ENCODE measurements around the gene ICE1. TPM values are rescaled to one million over a fixed set of nuclear protein-coding genes. Genes with fewer than 3 reads are reported as not detected.

The ICE1 gene
- total RNA-seq, 2 donors from 2014 or later: 36.9 to 40.5 TPM

GRCh38 chr5:5422819-5423515, 490 bp downstream of the ICE1 start:
- 1 to 4% methylated on average over 18 to 58 of the region's 58 CpGs for WGBS, 2 experiments (ENCODE audit: insufficient coverage in 1 of 2, insufficient read length in 1 of 2)
- no peak for TF ChIP-seq CTCF (conservative IDR thresholded peaks at IDR 0.05)
- Histone ChIP-seq H3K27me3 (ENCODE audit: control insufficient read depth, insufficient read depth, low read length, poor library complexity, severe bottlenecking) (no peaks in the 10 kb centered on the region), H3K27ac (ENCODE audit: low read depth, low read length) (peak overlapping the region; percentile 100), H3K9ac (ENCODE audit: extremely low read depth, low read length, poor library complexity, severe bottlenecking) (peak overlapping the region; percentile 86), H3K4me1 (ENCODE audit: control insufficient read depth, insufficient read depth, low read length) (peaks cover 9% of the 10 kb centered on the region), H3K9me3 (ENCODE audit: control insufficient read depth, low read length) (no peaks in the 10 kb centered on the region), H3K36me3 (ENCODE audit: control insufficient read depth, insufficient read depth, low read length) (no peaks in the 10 kb centered on the region), H3K4me3 (ENCODE audit: low read length) (peak overlapping the region; percentile 95)
- Mint-ChIP-seq H3K4me1 (peaks cover 26% of the 10 kb centered on the region), H3K36me3 (ENCODE audit: low read depth) (no peaks in the 10 kb centered on the region), H3K27me3 (ENCODE audit: insufficient read depth) (no peaks in the 10 kb centered on the region), H3K9me3 (no peaks in the 10 kb centered on the region), H3K4me3 (no peak overlapping the region), H3K27ac (peak overlapping the region; percentile 98)
- no peak for DNase-seq

GRCh38 chr5:5423586-5423985, 1.1 kb downstream of the ICE1 start:
- 33 to 75% methylated on average over 2 to 7 of the region's 7 CpGs for WGBS, 2 experiments (ENCODE audit: insufficient coverage in 1 of 2, insufficient read length in 1 of 2)
- no peak overlapping the region for H3K27ac Mint-ChIP-seq
- H3K9ac ChIP-seq (ENCODE audit: extremely low read depth, low read length, poor library complexity, severe bottlenecking): peak overlapping the region; percentile 86

GRCh38 chr5:5424736-5425135, 2.3 kb downstream of the ICE1 start:
- no peak for DNase-seq
- Histone ChIP-seq H3K4me3 (ENCODE audit: low read length) (peak overlapping the region; percentile 95), H3K9ac (ENCODE audit: extremely low read depth, low read length, poor library complexity, severe bottlenecking) (no peak overlapping the region), H3K27me3 (ENCODE audit: control insufficient read depth, insufficient read depth, low read length, poor library complexity, severe bottlenecking) (no peaks in the 10 kb centered on the region), H3K9me3 (ENCODE audit: control insufficient read depth, low read length) (no peaks in the 10 kb centered on the region), H3K27ac (ENCODE audit: low read depth, low read length) (no peak overlapping the region), H3K36me3 (ENCODE audit: control insufficient read depth, insufficient read depth, low read length) (no peaks in the 10 kb centered on the region), H3K4me1 (ENCODE audit: control insufficient read depth, insufficient read depth, low read length) (peaks cover 13% of the 10 kb centered on the region)
- no peaks in the 10 kb centered on the region for H3K27me3 Mint-ChIP-seq (ENCODE audit: insufficient read depth)
- TF ChIP-seq CTCF (conservative IDR thresholded peaks at IDR 0.05): no peak
- H3K4me3 Mint-ChIP-seq: no peak overlapping the region
- H3K9me3 Mint-ChIP-seq: no peaks in the 10 kb centered on the region
- WGBS, 2 experiments (ENCODE audit: insufficient coverage in 1 of 2, insufficient read length in 1 of 2): 89 to 91% methylated on average over 1 to 2 of the region's 2 CpGs
- no peaks in the 10 kb centered on the region for H3K36me3 Mint-ChIP-seq (ENCODE audit: low read depth)
- no peak overlapping the region for H3K27ac Mint-ChIP-seq
- peaks cover 32% of the 10 kb centered on the region for H3K4me1 Mint-ChIP-seq

More at GRCh38 chr5:5423586-5423985, 1.1 kb downstream of the ICE1 start:
- H3K4me3 Mint-ChIP-seq: no peak overlapping the region
- Histone ChIP-seq H3K4me3 (ENCODE audit: low read length) (peak overlapping the region; percentile 95), H3K4me1 (ENCODE audit: control insufficient read depth, insufficient read depth, low read length) (peaks cover 13% of the 10 kb centered on the region), H3K9me3 (ENCODE audit: control insufficient read depth, low read length) (no peaks in the 10 kb centered on the region), H3K36me3 (ENCODE audit: control insufficient read depth, insufficient read depth, low read length) (no peaks in the 10 kb centered on the region), H3K27me3 (ENCODE audit: control insufficient read depth, insufficient read depth, low read length, poor library complexity, severe bottlenecking) (no peaks in the 10 kb centered on the region), H3K27ac (ENCODE audit: low read depth, low read length) (no peak overlapping the region)
- no peaks in the 10 kb centered on the region for H3K36me3 Mint-ChIP-seq (ENCODE audit: low read depth)
- no peak for DNase-seq
- TF ChIP-seq CTCF (conservative IDR thresholded peaks at IDR 0.05): no peak
- no peaks in the 10 kb centered on the region for H3K27me3 Mint-ChIP-seq (ENCODE audit: insufficient read depth)
- no peaks in the 10 kb centered on the region for H3K9me3 Mint-ChIP-seq
- peaks cover 31% of the 10 kb centered on the region for H3K4me1 Mint-ChIP-seq
